HEK293 (cell line): ENCODE data around the gene LTK.

Experiments used
- CTCF ChIA-PET: fragments of 350-600 bp; formaldehyde crosslinking; extraction: SDS; loops from one replicate; lab custom pipeline; 2021; ENCODE audit warnings: antibody characterized with exemption; lab: Yijun Ruan, JAX
- POLR2A ChIA-PET: fragments of 300-600 bp; formaldehyde crosslinking; extraction: SDS; loops from one replicate; lab custom pipeline; 2020; ENCODE audit warnings: antibody characterized with exemption, inconsistent platforms; lab: Yijun Ruan, JAX
- H3K27ac ChIP-seq: fragments of 200-500 bp; sonication (Bioruptor generic); 2 replicates; pipeline ENCODE4 v1.5.1; 2014; ENCODE audit warnings: low read depth, low read length, control low read depth, inconsistent platforms; ENCODE audit errors: extremely low read depth
- H3K36me3 ChIP-seq, 2 experiments: fragments of 200-500 bp in 1 of 2; sonication (Bioruptor generic) in 1 of 2; 1 replicate in 1 of 2; 2 replicates in 1 of 2; pipeline ENCODE4 v1.5.1; 2014 to 2017; ENCODE audit warnings: inconsistent platforms in 2 of 2, low read length in 2 of 2; ENCODE audit not compliant: control insufficient read depth in 2 of 2, insufficient read depth in 1 of 2
- H3K4me1 ChIP-seq: fragments of 200-500 bp; sonication (Bioruptor generic); 2 replicates; pipeline ENCODE4 v1.5.1; 2014; ENCODE audit warnings: mild to moderate bottlenecking, low read length, inconsistent platforms; ENCODE audit not compliant: control insufficient read depth, insufficient read depth
- H3K4me3 ChIP-seq: 2 replicates; pipeline ENCODE4 v1.5.1; 2011; ENCODE audit warnings: low read depth, mild to moderate bottlenecking, control low read depth, low read length, moderate library complexity
- H3K9me3 ChIP-seq: fragments of 200-500 bp; sonication (Bioruptor generic); 2 replicates; pipeline ENCODE4 v1.5.1; 2014; ENCODE audit warnings: low read depth, low read length, inconsistent platforms; ENCODE audit not compliant: control insufficient read depth, insufficient read depth
- EGR2 ChIP-seq: fragments of 450-650 bp; formaldehyde crosslinking; IDR thresholded peaks from 2 replicates; pipeline ENCODE4 v1.5.1; 2016; ENCODE audit warnings: low read depth, missing biosample characterization, missing genetic modification characterization
- KLF7 ChIP-seq: fragments of 450-650 bp; formaldehyde crosslinking; IDR thresholded peaks from 2 replicates; pipeline ENCODE4 v1.5.1; 2016; ENCODE audit warnings: missing biosample characterization, missing genetic modification characterization, borderline replicate concordance
- KLF9 ChIP-seq: fragments of 450-650 bp; formaldehyde crosslinking; IDR thresholded peaks from 2 replicates; pipeline ENCODE4 v1.5.1; 2016; ENCODE audit warnings: missing biosample characterization, missing genetic modification characterization, low read depth
- MZF1 ChIP-seq: fragments of 450-650 bp; formaldehyde crosslinking; IDR thresholded peaks from 2 replicates; pipeline ENCODE4 v1.5.1; 2017; ENCODE audit warnings: missing biosample characterization, missing genetic modification characterization, borderline replicate concordance
- TRIM28 ChIP-seq: IDR thresholded peaks from 2 replicates; pipeline ENCODE4 v1.6.1; 2011; ENCODE audit warnings: low read length, control low read depth, borderline replicate concordance
- ZBTB1 ChIP-seq: fragments of 450-650 bp; formaldehyde crosslinking; IDR thresholded peaks from 2 replicates; pipeline ENCODE4 v1.5.1; 2016; ENCODE audit warnings: missing biosample characterization, missing genetic modification characterization
- ZBTB26 ChIP-seq: fragments of 450-650 bp; formaldehyde crosslinking; optimal IDR thresholded peaks from 2 replicates; pipeline ENCODE3; 2016; ENCODE audit warnings: missing biosample characterization, mild to moderate bottlenecking, missing genetic modification characterization
- ZNF174 ChIP-seq: fragments of 450-650 bp; formaldehyde crosslinking; IDR thresholded peaks from 2 replicates; pipeline ENCODE4 v1.5.0; 2017; ENCODE audit warnings: missing biosample characterization, mild to moderate bottlenecking, missing genetic modification characterization
- ZNF214 ChIP-seq: fragments of 450-650 bp; formaldehyde crosslinking; IDR thresholded peaks from 2 replicates; pipeline ENCODE4 v1.5.1; 2017; ENCODE audit warnings: missing biosample characterization, mild to moderate bottlenecking, missing genetic modification characterization, borderline replicate concordance
- ZNF24 ChIP-seq: fragments of 450-650 bp; formaldehyde crosslinking; IDR thresholded peaks from 2 replicates; pipeline ENCODE4 v1.5.1; 2016; ENCODE audit warnings: missing biosample characterization, missing genetic modification characterization
- ZNF335 ChIP-seq: fragments of 450-650 bp; formaldehyde crosslinking; conservative IDR thresholded peaks from 2 replicates; pipeline ENCODE4 v1.5.1; 2016; ENCODE audit warnings: missing biosample characterization, missing genetic modification characterization
- ZNF362 ChIP-seq: fragments of 450-650 bp; formaldehyde crosslinking; IDR thresholded peaks from 2 replicates; pipeline ENCODE4 v1.5.1; 2016; ENCODE audit warnings: missing biosample characterization, missing genetic modification characterization
- ZNF37A ChIP-seq: fragments of 450-650 bp; IDR thresholded peaks from 2 replicates; pipeline ENCODE4 v1.5.1; 2018; ENCODE audit warnings: missing biosample characterization, missing genetic modification characterization
- ZNF426 ChIP-seq: fragments of 450-650 bp; formaldehyde crosslinking; IDR thresholded peaks from 2 replicates; pipeline ENCODE4 v1.5.1; 2017; ENCODE audit warnings: missing biosample characterization, missing genetic modification characterization, mild to moderate bottlenecking, inconsistent platforms, moderate library complexity
- ZNF433 ChIP-seq: fragments of 450-650 bp; formaldehyde crosslinking; IDR thresholded peaks from 2 replicates; pipeline ENCODE4 v1.5.1; 2016; ENCODE audit warnings: missing biosample characterization, missing genetic modification characterization, low read depth
- ZNF521 ChIP-seq: fragments of 450-650 bp; formaldehyde crosslinking; IDR thresholded peaks from 2 replicates; pipeline ENCODE4 v1.5.1; 2017; ENCODE audit warnings: missing biosample characterization, mild to moderate bottlenecking, missing genetic modification characterization
- ZNF596 ChIP-seq: fragments of 450-650 bp; IDR thresholded peaks from 2 replicates; pipeline ENCODE4 v1.5.0; 2018; ENCODE audit warnings: missing biosample characterization, mild to moderate bottlenecking, missing genetic modification characterization, moderate library complexity
- ZNF600 ChIP-seq: fragments of 450-650 bp; formaldehyde crosslinking; IDR thresholded peaks from 2 replicates; pipeline ENCODE4 v1.5.1; 2016; ENCODE audit warnings: missing biosample characterization, missing genetic modification characterization
- ZNF747 ChIP-seq: fragments of 450-650 bp; formaldehyde crosslinking; IDR thresholded peaks from 2 replicates; pipeline ENCODE4 v1.5.1; 2016; ENCODE audit warnings: missing biosample characterization, missing genetic modification characterization
- ZNF785 ChIP-seq: fragments of 450-650 bp; formaldehyde crosslinking; IDR thresholded peaks from 2 replicates; pipeline ENCODE4 v1.5.1; 2016; ENCODE audit warnings: missing biosample characterization, missing genetic modification characterization
- ZNF791 ChIP-seq: fragments of 450-650 bp; formaldehyde crosslinking; IDR thresholded peaks from 2 replicates; pipeline ENCODE4 v1.5.1; 2016; ENCODE audit warnings: missing biosample characterization, missing genetic modification characterization
- ZNF843 ChIP-seq: fragments of 450-650 bp; formaldehyde crosslinking; IDR thresholded peaks from 2 replicates; pipeline ENCODE4 v1.5.1; 2016; ENCODE audit warnings: missing biosample characterization, missing genetic modification characterization
- TF ChIP-seq, protein P1 (sequence below): fragments of 450-650 bp; formaldehyde crosslinking; IDR thresholded peaks from 2 replicates; pipeline ENCODE4 v1.5.1; 2017; ENCODE audit warnings: missing biosample characterization, missing genetic modification characterization
- TF ChIP-seq, protein P2 (sequence below): fragments of 450-650 bp; formaldehyde crosslinking; conservative IDR thresholded peaks from 2 replicates; pipeline ENCODE4 v1.5.1; 2016; ENCODE audit warnings: low read depth, missing biosample characterization, missing genetic modification characterization

LTK gene

GRCh38 chr15:41486286-41486685, 27.3 kb downstream of the LTK start:
- Histone ChIP-seq H3K36me3 (peaks cover 0 to 23% of the 10 kb centered on the region in 2 experiments; a peak in 2 of 3 replicates), H3K27ac (no peak overlapping the region), H3K9me3 (no peaks in the 10 kb centered on the region)
- TF ChIP-seq MZF1 (tag by site-specific recombination) (no peak), KLF9 (tag by site-specific recombination) (no peak), TRIM28 (no peak), ZNF596 (no peak), ZNF785 (tag by site-specific recombination) (no peak), ZNF362 (tag by site-specific recombination) (no peak), ZNF600 (tag by site-specific recombination) (no peak), ZNF335 (tag by site-specific recombination) (no peak), ZNF521 (tag by site-specific recombination) (no peak), ZBTB1 (no peak), ZNF24 (no peak), ZNF426 (tag by site-specific recombination) (no peak), KLF7 (tag by site-specific recombination) (no peak), ZNF433 (tag by site-specific recombination) (no peak), ZNF214 (tag by site-specific recombination) (no peak), EGR2 (tag by site-specific recombination) (no peak)
- TF ChIP-seq, all 188 proteins: peak for 0
- Histone ChIP-seq H3K4me1 (no peaks in the 10 kb centered on the region), H3K4me3 (no peak overlapping the region)
- POLR2A ChIA-PET = interaction anchor here (0.5 kb wide), 1 partner anchor 46 kb away, joined by 4 read pairs; no protein-coding TSS in a partner anchor
- CTCF ChIA-PET = no interaction called here

DNA sequence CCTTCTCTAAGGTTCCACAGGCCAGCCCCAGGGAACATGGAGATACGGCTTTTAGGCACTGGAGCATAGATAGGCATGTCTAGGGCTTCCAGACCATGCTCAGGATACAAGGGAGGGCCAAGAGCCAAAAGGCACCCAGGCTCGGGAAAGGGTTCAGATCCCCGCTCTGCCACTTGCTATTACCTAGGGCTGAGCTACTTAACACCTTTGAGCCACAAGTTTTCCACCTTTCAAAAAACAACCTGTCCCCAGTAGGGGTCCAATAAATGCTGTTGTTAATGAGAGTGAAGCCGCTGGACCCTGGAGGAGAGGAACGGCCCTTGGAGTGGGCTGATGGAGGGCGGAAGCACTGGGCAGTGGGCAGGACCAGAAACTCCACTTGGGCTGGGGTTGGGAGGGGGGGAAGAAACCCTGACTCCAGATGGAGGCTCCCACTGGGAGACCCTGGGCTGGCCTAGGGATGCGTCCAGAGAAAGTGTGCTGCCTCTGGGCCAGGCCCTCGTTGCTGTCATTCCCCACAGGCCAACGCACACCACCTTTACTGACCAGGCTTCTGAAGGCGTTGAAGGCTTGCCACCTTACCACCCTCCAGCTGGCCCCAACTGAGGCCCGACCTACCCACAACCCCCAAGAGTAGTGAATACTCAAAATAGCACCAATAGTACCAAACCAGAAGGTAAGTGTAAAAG, 28.5 kb downstream of the LTK start:
- H3K9me3 ChIP-seq = no peaks in the 10 kb centered on the region
- no peak overlapping the region for H3K27ac ChIP-seq
- POLR2A ChIA-PET = interaction anchor here (0.7 kb wide), 1 partner anchor 77 kb away, joined by 4 read pairs; no protein-coding TSS in a partner anchor
- H3K36me3 ChIP-seq = peaks cover 0 to 35% of the 10 kb centered on the region in 2 experiments; a peak in 2 of 3 replicates
- CTCF ChIA-PET = no interaction called here
- no peak overlapping the region for H3K4me3 ChIP-seq
- no peaks in the 10 kb centered on the region for H3K4me1 ChIP-seq
- TF ChIP-seq, protein P1, sequence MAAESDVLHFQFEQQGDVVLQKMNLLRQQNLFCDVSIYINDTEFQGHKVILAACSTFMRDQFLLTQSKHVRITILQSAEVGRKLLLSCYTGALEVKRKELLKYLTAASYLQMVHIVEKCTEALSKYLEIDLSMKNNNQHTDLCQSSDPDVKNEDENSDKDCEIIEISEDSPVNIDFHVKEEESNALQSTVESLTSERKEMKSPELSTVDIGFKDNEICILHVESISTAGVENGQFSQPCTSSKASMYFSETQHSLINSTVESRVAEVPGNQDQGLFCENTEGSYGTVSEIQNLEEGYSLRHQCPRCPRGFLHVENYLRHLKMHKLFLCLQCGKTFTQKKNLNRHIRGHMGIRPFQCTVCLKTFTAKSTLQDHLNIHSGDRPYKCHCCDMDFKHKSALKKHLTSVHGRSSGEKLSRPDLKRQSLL (tag by site-specific recombination) = no peak
- no peak for TF ChIP-seq ZBTB26 (tag by site-specific recombination)
- TF ChIP-seq ZNF843 = no peak
- no peak for TF ChIP-seq ZBTB1
- TF ChIP-seq ZNF24 = no peak
- no peak for TF ChIP-seq ZNF174 (tag by site-specific recombination)
- no peak for TF ChIP-seq ZNF37A (tag by site-specific recombination)
- TF ChIP-seq, protein P2, sequence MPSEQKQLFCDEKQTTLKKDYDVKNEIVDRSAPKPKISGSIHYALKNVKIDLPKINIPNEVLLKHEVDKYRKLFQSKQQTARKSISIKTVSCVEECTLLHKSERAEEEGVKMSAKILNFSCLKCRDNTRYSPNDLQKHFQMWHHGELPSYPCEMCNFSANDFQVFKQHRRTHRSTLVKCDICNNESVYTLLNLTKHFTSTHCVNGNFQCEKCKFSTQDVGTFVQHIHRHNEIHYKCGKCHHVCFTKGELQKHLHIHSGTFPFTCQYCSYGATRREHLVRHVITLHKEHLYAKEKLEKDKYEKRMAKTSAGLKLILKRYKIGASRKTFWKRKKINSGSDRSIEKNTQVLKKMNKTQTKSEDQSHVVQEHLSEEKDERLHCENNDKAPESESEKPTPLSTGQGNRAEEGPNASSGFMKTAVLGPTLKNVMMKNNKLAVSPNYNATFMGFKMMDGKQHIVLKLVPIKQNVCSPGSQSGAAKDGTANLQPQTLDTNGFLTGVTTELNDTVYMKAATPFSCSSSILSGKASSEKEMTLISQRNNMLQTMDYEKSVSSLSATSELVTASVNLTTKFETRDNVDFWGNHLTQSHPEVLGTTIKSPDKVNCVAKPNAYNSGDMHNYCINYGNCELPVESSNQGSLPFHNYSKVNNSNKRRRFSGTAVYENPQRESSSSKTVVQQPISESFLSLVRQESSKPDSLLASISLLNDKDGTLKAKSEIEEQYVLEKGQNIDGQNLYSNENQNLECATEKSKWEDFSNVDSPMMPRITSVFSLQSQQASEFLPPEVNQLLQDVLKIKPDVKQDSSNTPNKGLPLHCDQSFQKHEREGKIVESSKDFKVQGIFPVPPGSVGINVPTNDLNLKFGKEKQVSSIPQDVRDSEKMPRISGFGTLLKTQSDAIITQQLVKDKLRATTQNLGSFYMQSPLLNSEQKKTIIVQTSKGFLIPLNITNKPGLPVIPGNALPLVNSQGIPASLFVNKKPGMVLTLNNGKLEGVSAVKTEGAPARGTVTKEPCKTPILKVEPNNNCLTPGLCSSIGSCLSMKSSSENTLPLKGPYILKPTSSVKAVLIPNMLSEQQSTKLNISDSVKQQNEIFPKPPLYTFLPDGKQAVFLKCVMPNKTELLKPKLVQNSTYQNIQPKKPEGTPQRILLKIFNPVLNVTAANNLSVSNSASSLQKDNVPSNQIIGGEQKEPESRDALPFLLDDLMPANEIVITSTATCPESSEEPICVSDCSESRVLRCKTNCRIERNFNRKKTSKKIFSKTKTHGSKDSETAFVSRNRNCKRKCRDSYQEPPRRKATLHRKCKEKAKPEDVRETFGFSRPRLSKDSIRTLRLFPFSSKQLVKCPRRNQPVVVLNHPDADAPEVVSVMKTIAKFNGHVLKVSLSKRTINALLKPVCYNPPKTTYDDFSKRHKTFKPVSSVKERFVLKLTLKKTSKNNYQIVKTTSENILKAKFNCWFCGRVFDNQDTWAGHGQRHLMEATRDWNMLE (tag by site-specific recombination) = no peak
- no peak for TF ChIP-seq ZNF747
- TF ChIP-seq ZNF362 (tag by site-specific recombination) = no peak
- no peak for TF ChIP-seq KLF9 (tag by site-specific recombination)
- TF ChIP-seq ZNF791 = no peak
